Neural progenitor cell (in vitro differentiated cells): ENCODE results near the gene DMXL2. TPM values are rescaled to one million over a fixed set of nuclear protein-coding genes. Genes with fewer than 3 reads are reported as not detected.

Experiments
- DNase-seq: peaks from one replicate; pipeline ENCODE4 v3.0.0-alpha.2; 2016; ENCODE audit warnings: low spot score
- H2AFZ ChIP-seq: fragments of 200-600 bp; sonication (generic); replicated peaks from 2 replicates; pipeline ENCODE4 v1.6.1; 2016; ENCODE audit warnings: antibody characterized with exemption
- H3F3A ChIP-seq: fragments of 200-600 bp; sonication (generic); 2 replicates; pipeline ENCODE4 v1.6.1; 2016; ENCODE audit warnings: antibody characterized with exemption, low read depth
- H3K27ac ChIP-seq: fragments of 200-600 bp; sonication (generic); 2 replicates; pipeline ENCODE4 v1.5.1; 2016; ENCODE audit warnings: mild to moderate bottlenecking
- H3K27me3 ChIP-seq: fragments of 200-600 bp; sonication (generic); 2 replicates; pipeline ENCODE4 v1.6.1; 2016; ENCODE audit warnings: mild to moderate bottlenecking, moderate library complexity
- H3K36me3 ChIP-seq: fragments of 200-600 bp; sonication (generic); 2 replicates; pipeline ENCODE4 v1.5.1; 2016
- H3K4me1 ChIP-seq: fragments of 200-600 bp; sonication (generic); 2 replicates; pipeline ENCODE4 v1.6.1; 2016; ENCODE audit warnings: mixed run types
- H3K4me2 ChIP-seq: fragments of 200-600 bp; sonication (generic); 2 replicates; pipeline ENCODE4 v1.6.1; 2016
- H3K4me3 ChIP-seq: fragments of 200-600 bp; sonication (generic); 2 replicates; pipeline ENCODE4 v1.5.1; 2016
- H3K79me2 ChIP-seq: fragments of 200-600 bp; sonication (generic); 2 replicates; pipeline ENCODE4 v1.6.1; 2016; ENCODE audit warnings: low read depth
- H3K9ac ChIP-seq: fragments of 200-600 bp; sonication (generic); 2 replicates; pipeline ENCODE4 v1.6.1; 2016
- H3K9me3 ChIP-seq: fragments of 200-600 bp; sonication (generic); 2 replicates; pipeline ENCODE4 v1.5.1; 2016; ENCODE audit warnings: low read depth
- H4K20me1 ChIP-seq: fragments of 200-600 bp; sonication (generic); 2 replicates; pipeline ENCODE4 v1.6.1; 2016; ENCODE audit warnings: low read depth
- H3K27ac Mint-ChIP-seq: 3 replicates; pipeline ENCODE4 v1.8.0; 2021; ENCODE audit warnings: mixed read lengths
- H3K27me3 Mint-ChIP-seq: 2 replicates; pipeline ENCODE4 v1.8.0; 2022; ENCODE audit warnings: low read depth, mild to moderate bottlenecking, inconsistent platforms, moderate library complexity, mixed read lengths; ENCODE audit not compliant: insufficient read depth
- H3K36me3 Mint-ChIP-seq: 3 replicates; pipeline ENCODE4 v1.8.0; 2021; ENCODE audit warnings: mixed read lengths
- H3K4me1 Mint-ChIP-seq: 3 replicates; pipeline ENCODE4 v1.8.0; 2021; ENCODE audit warnings: mixed read lengths
- H3K4me3 Mint-ChIP-seq: 3 replicates; pipeline ENCODE4 v1.8.0; 2021; ENCODE audit warnings: mild to moderate bottlenecking, moderate library complexity, mixed read lengths
- H3K9me3 Mint-ChIP-seq: 3 replicates; pipeline ENCODE4 v1.8.0; 2020; ENCODE audit warnings: mixed read lengths
- EZH2 ChIP-seq: fragments of 200-600 bp; sonication (generic); IDR thresholded peaks from 2 replicates; pipeline ENCODE4 v1.6.1; 2017; ENCODE audit warnings: antibody characterized with exemption, mild to moderate bottlenecking, moderate library complexity
- EZH2phosphoT487 ChIP-seq: fragments of 200-600 bp; sonication (generic); IDR thresholded peaks from 2 replicates; pipeline ENCODE4 v1.6.1; 2017; ENCODE audit warnings: antibody characterized with exemption
- total RNA-seq: library from RNA; depleted of rRNA; stranded (reverse); fragments of >200 nt; gene quantifications from 2 replicates; pipeline ENCODE4 v1.2.3, GENCODE V29; 2015; ENCODE audit warnings: low replicate concordance
- TF ChIP-seq, protein P1 (sequence below): fragments of 200-600 bp; sonication (generic); IDR thresholded peaks from 2 replicates; pipeline ENCODE4 v1.5.1; 2017; ENCODE audit warnings: antibody characterized with exemption, mild to moderate bottlenecking

Gene DMXL2
- total RNA-seq, 1 donor from 2014 or later, result 124 TPM

DNA sequence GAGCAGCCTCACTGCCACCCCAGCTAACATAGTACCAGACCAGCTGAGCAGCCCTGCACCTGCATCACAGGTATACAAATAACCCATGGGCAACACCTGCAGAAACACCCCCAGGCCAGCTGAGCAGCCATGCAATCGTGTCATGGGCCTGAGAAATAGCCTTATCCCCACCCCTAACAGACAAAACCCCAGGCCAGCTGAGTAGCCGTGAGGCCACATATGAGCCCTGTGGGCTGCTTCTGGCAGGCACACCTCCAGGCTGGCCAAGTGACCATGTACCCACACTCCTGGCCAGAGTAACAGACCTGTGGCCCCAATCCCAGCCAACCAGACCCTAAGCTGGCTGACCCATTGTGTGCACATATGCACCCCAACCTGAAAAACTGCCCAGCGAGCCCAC lies 138.6 kb downstream of the DMXL2 start:
- Mint-ChIP-seq H3K27ac (no peak overlapping the region), H3K9me3 (peaks cover 22% of the 10 kb centered on the region), H3K27me3 (peaks cover 2% of the 10 kb centered on the region), H3K4me3 (no peak overlapping the region), H3K36me3 (peaks cover 44% of the 10 kb centered on the region), H3K4me1 (no peaks in the 10 kb centered on the region)
- peaks cover 12% of the 10 kb centered on the region for H3K9me3 ChIP-seq
- no peak overlapping the region for H3K4me2 ChIP-seq
- no peak overlapping the region for H3K4me3 ChIP-seq
- H3K9ac ChIP-seq, result no peak overlapping the region
- no peaks in the 10 kb centered on the region for H3K79me2 ChIP-seq
- TF ChIP-seq, protein P1, sequence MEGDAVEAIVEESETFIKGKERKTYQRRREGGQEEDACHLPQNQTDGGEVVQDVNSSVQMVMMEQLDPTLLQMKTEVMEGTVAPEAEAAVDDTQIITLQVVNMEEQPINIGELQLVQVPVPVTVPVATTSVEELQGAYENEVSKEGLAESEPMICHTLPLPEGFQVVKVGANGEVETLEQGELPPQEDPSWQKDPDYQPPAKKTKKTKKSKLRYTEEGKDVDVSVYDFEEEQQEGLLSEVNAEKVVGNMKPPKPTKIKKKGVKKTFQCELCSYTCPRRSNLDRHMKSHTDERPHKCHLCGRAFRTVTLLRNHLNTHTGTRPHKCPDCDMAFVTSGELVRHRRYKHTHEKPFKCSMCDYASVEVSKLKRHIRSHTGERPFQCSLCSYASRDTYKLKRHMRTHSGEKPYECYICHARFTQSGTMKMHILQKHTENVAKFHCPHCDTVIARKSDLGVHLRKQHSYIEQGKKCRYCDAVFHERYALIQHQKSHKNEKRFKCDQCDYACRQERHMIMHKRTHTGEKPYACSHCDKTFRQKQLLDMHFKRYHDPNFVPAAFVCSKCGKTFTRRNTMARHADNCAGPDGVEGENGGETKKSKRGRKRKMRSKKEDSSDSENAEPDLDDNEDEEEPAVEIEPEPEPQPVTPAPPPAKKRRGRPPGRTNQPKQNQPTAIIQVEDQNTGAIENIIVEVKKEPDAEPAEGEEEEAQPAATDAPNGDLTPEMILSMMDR, result no peak
- TF ChIP-seq EZH2phosphoT487 (no peak), EZH2 (no peak)
- H3K4me1 ChIP-seq, result no peaks in the 10 kb centered on the region
- peaks cover 10% of the 10 kb centered on the region for H3K36me3 ChIP-seq
- no peak overlapping the region for H3K27ac ChIP-seq
- H2AFZ ChIP-seq, result no peak overlapping the region
- H4K20me1 ChIP-seq, result no peaks in the 10 kb centered on the region
- DNase-seq, result no peak
- H3F3A ChIP-seq, result no peaks in the 10 kb centered on the region
- H3K27me3 ChIP-seq, result no peaks in the 10 kb centered on the region

DNA sequence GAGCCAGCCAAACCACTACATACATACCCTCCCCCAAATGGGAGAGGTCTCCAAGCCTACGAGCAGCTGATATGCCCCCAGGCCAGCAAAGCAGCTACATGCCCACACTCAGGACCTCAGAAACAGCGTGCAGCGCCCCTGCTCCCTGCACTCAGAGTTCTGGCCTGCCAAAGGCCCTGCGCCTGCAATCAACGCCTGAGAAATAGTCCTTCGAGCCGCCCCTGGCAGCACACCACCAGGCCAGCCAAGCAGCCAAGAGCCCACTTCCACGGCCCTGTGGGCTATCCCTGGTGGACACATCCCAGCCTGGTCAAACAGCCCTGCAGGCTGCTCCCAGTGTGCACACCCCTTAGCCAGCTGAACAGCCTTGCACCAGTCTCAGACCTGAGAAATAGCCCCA lies 139.1 kb downstream of the DMXL2 start:
- Mint-ChIP-seq H3K4me1 (no peaks in the 10 kb centered on the region), H3K27ac (no peak overlapping the region), H3K36me3 (peaks cover 44% of the 10 kb centered on the region), H3K27me3 (peaks cover 2% of the 10 kb centered on the region), H3K4me3 (no peak overlapping the region), H3K9me3 (peaks cover 22% of the 10 kb centered on the region)
- Histone ChIP-seq H4K20me1 (no peaks in the 10 kb centered on the region), H3K27ac (no peak overlapping the region), H3K36me3 (peaks cover 10% of the 10 kb centered on the region), H3K27me3 (no peaks in the 10 kb centered on the region), H2AFZ (no peak overlapping the region), H3K4me2 (no peak overlapping the region), H3K9me3 (peaks cover 12% of the 10 kb centered on the region), H3K4me1 (no peaks in the 10 kb centered on the region), H3F3A (no peaks in the 10 kb centered on the region), H3K79me2 (no peaks in the 10 kb centered on the region), H3K4me3 (no peak overlapping the region), H3K9ac (no peak overlapping the region)
- DNase-seq, result no peak
- no peak for TF ChIP-seq EZH2
- TF ChIP-seq, protein P1, result no peak
- TF ChIP-seq EZH2phosphoT487, result no peak

DNA sequence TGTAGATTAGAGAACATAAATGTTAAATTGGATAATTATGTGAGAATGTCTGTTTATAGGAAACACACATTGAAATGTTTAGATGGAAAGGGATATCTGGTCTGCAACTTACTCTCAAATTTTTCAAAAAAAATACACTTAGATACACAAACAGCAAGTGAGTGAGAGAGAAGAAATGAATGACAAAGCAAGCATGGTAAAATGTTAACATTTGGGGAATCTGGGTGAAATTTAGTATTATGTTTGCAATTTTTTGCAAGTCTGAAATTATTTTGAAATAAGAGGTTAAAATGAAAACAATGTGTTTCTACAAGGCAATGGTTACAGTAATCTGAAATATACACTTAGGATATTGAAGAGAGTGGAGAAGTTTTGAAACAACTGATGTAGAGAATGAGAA lies 146.8 kb downstream of the DMXL2 start:
- no peak overlapping the region for H3K27ac Mint-ChIP-seq
- no peak for TF ChIP-seq EZH2phosphoT487
- TF ChIP-seq, protein P1, result no peak
- no peak for TF ChIP-seq EZH2
- H3K4me3 Mint-ChIP-seq, result no peak overlapping the region

More for the DNA sequence above, 146.8 kb downstream of the DMXL2 start:
- H3F3A ChIP-seq, result no peaks in the 10 kb centered on the region
- Mint-ChIP-seq H3K36me3 (peaks cover 16% of the 10 kb centered on the region), H3K4me1 (no peaks in the 10 kb centered on the region), H3K27me3 (no peaks in the 10 kb centered on the region), H3K9me3 (no peaks in the 10 kb centered on the region)
- H3K79me2 ChIP-seq, result no peaks in the 10 kb centered on the region
- H3K9ac ChIP-seq, result no peak overlapping the region
- H3K4me2 ChIP-seq, result no peak overlapping the region
- no peaks in the 10 kb centered on the region for H3K4me1 ChIP-seq
- H4K20me1 ChIP-seq, result no peaks in the 10 kb centered on the region
- no peak overlapping the region for H2AFZ ChIP-seq
- H3K27ac ChIP-seq, result no peak overlapping the region
- peaks cover 12% of the 10 kb centered on the region for H3K36me3 ChIP-seq
- H3K27me3 ChIP-seq, result no peaks in the 10 kb centered on the region
- no peak for DNase-seq
- H3K9me3 ChIP-seq, result no peaks in the 10 kb centered on the region
- H3K4me3 ChIP-seq, result no peak overlapping the region
